Ishikawa (cell line): ENCODE results near the gene SH3GLB1.

Experiments used
- CEBPB ChIP-seq: IDR thresholded peaks from 2 replicates; pipeline ENCODE4 v1.6.1; 2012
- CREB1 ChIP-seq: IDR thresholded peaks from 2 replicates; pipeline ENCODE4 v1.6.1; 2012; ENCODE audit warnings: low read depth
- EGR1 ChIP-seq: IDR thresholded peaks from 2 replicates; pipeline ENCODE4 v1.6.1; 2012
- EP300 ChIP-seq: IDR thresholded peaks from 2 replicates; pipeline ENCODE4 v1.6.1; 2012; ENCODE audit warnings: borderline replicate concordance
- FOXM1 ChIP-seq: IDR thresholded peaks from 2 replicates; pipeline ENCODE4 v1.6.1; 2012; ENCODE audit warnings: low read depth, borderline replicate concordance
- MAX ChIP-seq: IDR thresholded peaks from 2 replicates; pipeline ENCODE4 v1.6.1; 2012
- NFIC ChIP-seq: IDR thresholded peaks from 2 replicates; pipeline ENCODE4 v1.6.1; 2012
- RAD21 ChIP-seq: IDR thresholded peaks from 2 replicates; pipeline ENCODE4 v1.6.1; 2012; ENCODE audit warnings: low read depth
- TAF1 ChIP-seq: IDR thresholded peaks from 2 replicates; pipeline ENCODE4 v1.6.1; 2012; ENCODE audit warnings: low read depth, mild to moderate bottlenecking
- TCF12 ChIP-seq: IDR thresholded peaks from 2 replicates; pipeline ENCODE4 v1.6.1; 2012; ENCODE audit warnings: low read depth
- TEAD4 ChIP-seq: IDR thresholded peaks from 2 replicates; pipeline ENCODE4 v1.6.1; 2012
- USF1 ChIP-seq: IDR thresholded peaks from 2 replicates; pipeline ENCODE4 v1.6.1; 2012
- YY1 ChIP-seq: IDR thresholded peaks from 2 replicates; pipeline ENCODE4 v1.6.1; 2012; ENCODE audit warnings: low read depth
- ZBTB7A ChIP-seq: IDR thresholded peaks from 2 replicates; pipeline ENCODE4 v1.6.1; 2012; ENCODE audit warnings: low read depth
- TF ChIP-seq, protein P1 (sequence below): IDR thresholded peaks from 2 replicates; pipeline ENCODE4 v1.6.1; 2012; ENCODE audit warnings: low read depth, mild to moderate bottlenecking

SH3GLB1 gene

GRCh38 chr1:86778569-86779239, 74.3 kb downstream of the SH3GLB1 start:
- no peak for TF ChIP-seq USF1
- no peak for TF ChIP-seq ZBTB7A
- no peak for TF ChIP-seq RAD21
- no peak for TF ChIP-seq CREB1
- no peak for TF ChIP-seq TAF1
- TF ChIP-seq TCF12: no peak

- TF ChIP-seq CEBPB (peak; percentile 40), CREB1 (no peak), RAD21 (no peak)
Measured at GRCh38 chr1:86779308-86780191, 75.2 kb downstream of the SH3GLB1 start.

GRCh38 chr1:86782482-86782881, 78.1 kb downstream of the SH3GLB1 start:
- TF ChIP-seq MAX: no peak
- TF ChIP-seq RAD21: no peak
- no peak for TF ChIP-seq EP300
- TF ChIP-seq YY1: no peak
- TF ChIP-seq FOXM1: no peak
- TF ChIP-seq TAF1: no peak
- TF ChIP-seq, protein P1, sequence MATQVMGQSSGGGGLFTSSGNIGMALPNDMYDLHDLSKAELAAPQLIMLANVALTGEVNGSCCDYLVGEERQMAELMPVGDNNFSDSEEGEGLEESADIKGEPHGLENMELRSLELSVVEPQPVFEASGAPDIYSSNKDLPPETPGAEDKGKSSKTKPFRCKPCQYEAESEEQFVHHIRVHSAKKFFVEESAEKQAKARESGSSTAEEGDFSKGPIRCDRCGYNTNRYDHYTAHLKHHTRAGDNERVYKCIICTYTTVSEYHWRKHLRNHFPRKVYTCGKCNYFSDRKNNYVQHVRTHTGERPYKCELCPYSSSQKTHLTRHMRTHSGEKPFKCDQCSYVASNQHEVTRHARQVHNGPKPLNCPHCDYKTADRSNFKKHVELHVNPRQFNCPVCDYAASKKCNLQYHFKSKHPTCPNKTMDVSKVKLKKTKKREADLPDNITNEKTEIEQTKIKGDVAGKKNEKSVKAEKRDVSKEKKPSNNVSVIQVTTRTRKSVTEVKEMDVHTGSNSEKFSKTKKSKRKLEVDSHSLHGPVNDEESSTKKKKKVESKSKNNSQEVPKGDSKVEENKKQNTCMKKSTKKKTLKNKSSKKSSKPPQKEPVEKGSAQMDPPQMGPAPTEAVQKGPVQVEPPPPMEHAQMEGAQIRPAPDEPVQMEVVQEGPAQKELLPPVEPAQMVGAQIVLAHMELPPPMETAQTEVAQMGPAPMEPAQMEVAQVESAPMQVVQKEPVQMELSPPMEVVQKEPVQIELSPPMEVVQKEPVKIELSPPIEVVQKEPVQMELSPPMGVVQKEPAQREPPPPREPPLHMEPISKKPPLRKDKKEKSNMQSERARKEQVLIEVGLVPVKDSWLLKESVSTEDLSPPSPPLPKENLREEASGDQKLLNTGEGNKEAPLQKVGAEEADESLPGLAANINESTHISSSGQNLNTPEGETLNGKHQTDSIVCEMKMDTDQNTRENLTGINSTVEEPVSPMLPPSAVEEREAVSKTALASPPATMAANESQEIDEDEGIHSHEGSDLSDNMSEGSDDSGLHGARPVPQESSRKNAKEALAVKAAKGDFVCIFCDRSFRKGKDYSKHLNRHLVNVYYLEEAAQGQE: no peak
- no peak for TF ChIP-seq ZBTB7A
- no peak for TF ChIP-seq TCF12
- no peak for TF ChIP-seq NFIC
- TF ChIP-seq CEBPB: no peak
- no peak for TF ChIP-seq EGR1
- TF ChIP-seq CREB1: no peak
- TF ChIP-seq USF1: no peak

- no peak for TF ChIP-seq TAF1
- no peak for TF ChIP-seq USF1
- TF ChIP-seq MAX: no peak
- TF ChIP-seq YY1: no peak
- no peak for TF ChIP-seq TEAD4
Measured at GRCh38 chr1:86787621-86788020, 83.2 kb downstream of the SH3GLB1 start.

GRCh38 chr1:86788300-86789206, 84.2 kb downstream of the SH3GLB1 start:
- TF ChIP-seq ZBTB7A: no peak
- TF ChIP-seq, protein P1: no peak
- TF ChIP-seq EGR1: no peak
- TF ChIP-seq MAX: no peak
- TF ChIP-seq TCF12: no peak
- TF ChIP-seq TAF1: no peak
- no peak for TF ChIP-seq EP300
- TF ChIP-seq CEBPB: no peak
- TF ChIP-seq FOXM1: no peak
- no peak for TF ChIP-seq NFIC
- TF ChIP-seq TEAD4: no peak
- TF ChIP-seq USF1: no peak
- no peak for TF ChIP-seq RAD21
- TF ChIP-seq CREB1: no peak
- no peak for TF ChIP-seq YY1
